DLD1 (cell line): Measurements from ENCODE around the gene JAM2.
"Not testable (repeated sequence)": the region's sequence is repeated elsewhere in the genome, so short reads cannot be mapped to it uniquely, and the experiment has no call there.

ENCODE experiments used
- in situ Hi-C: cut with HindIII; loops from 2 replicates; pipeline ENCODE4 v1.10.0; 2017; ENCODE audit warnings: low sequenced_read_pairs

Gene JAM2

GRCh38 chr21:25714066-25714465 lies 75.0 kb downstream of the JAM2 start:
- in situ Hi-C loops = not testable (repeated sequence)

- in situ Hi-C loops = no loop called here
These were observed 78.6 kb downstream of the JAM2 start for GRCh38 chr21:25717491-25718147.

GRCh38 chr21:25721987-25722386 lies 82.9 kb downstream of the JAM2 start:
- in situ Hi-C loops = no loop called here

GRCh38 chr21:25722631-25723030 lies 83.6 kb downstream of the JAM2 start:
- in situ Hi-C loops = no loop called here

- in situ Hi-C loops = no loop called here
These were observed 93.2 kb downstream of the JAM2 start for GRCh38 chr21:25732091-25732760.

GRCh38 chr21:25733859-25734653 lies 95.0 kb downstream of the JAM2 start:
- in situ Hi-C loops = no loop called here

- in situ Hi-C loops = no loop called here
These were observed 95.5 kb downstream of the JAM2 start for GRCh38 chr21:25734654-25734903.

- in situ Hi-C loops = no loop called here
These were observed 96.0 kb downstream of the JAM2 start, which contains the start of the genes ATP5PF and GABPA for GRCh38 chr21:25734904-25735645. TSS of gene ATP5PF (minus strand) at chr21:25734904. CDS start at chr21:25729794, 5,110 bp downstream. TSS of gene GABPA (plus strand) at chr21:25734972. CDS start at chr21:25741599, 6,627 bp downstream.

- in situ Hi-C loops = no loop called here
These were observed 96.9 kb downstream of the JAM2 start for GRCh38 chr21:25735646-25736597.

GRCh38 chr21:25737421-25737820 lies 98.4 kb downstream of the JAM2 start:
- in situ Hi-C loops = no loop called here

GRCh38 chr21:25742900-25743299 lies 103.8 kb downstream of the JAM2 start:
- in situ Hi-C loops = no loop called here

- in situ Hi-C loops = no loop called here
These were observed 105.8 kb downstream of the JAM2 start for GRCh38 chr21:25744854-25745253.

- in situ Hi-C loops = loop anchor here (25.0 kb wide), 1 partner anchor 163 kb away; no protein-coding TSS in a partner anchor
These were observed 111.0 kb downstream of the JAM2 start for GRCh38 chr21:25750085-25750484.

GRCh38 chr21:25752416-25752815 lies 113.4 kb downstream of the JAM2 start:
- in situ Hi-C loops = loop anchor here (25.0 kb wide), 1 partner anchor 165 kb away; no protein-coding TSS in a partner anchor

- in situ Hi-C loops = loop anchor here (25.0 kb wide), 1 partner anchor 169 kb away; no protein-coding TSS in a partner anchor
These were observed 117.3 kb downstream of the JAM2 start for GRCh38 chr21:25756190-25756932.

- in situ Hi-C loops = loop anchor here (25.0 kb wide), 1 partner anchor 170 kb away; no protein-coding TSS in a partner anchor
These were observed 118.5 kb downstream of the JAM2 start for GRCh38 chr21:25757531-25757930.

- in situ Hi-C loops = loop anchor here (25.0 kb wide), 1 partner anchor 172 kb away; no protein-coding TSS in a partner anchor
These were observed 120.5 kb downstream of the JAM2 start for GRCh38 chr21:25759573-25759972.

- in situ Hi-C loops = loop anchor here (25.0 kb wide), 1 partner anchor 173 kb away; no protein-coding TSS in a partner anchor
These were observed 121.0 kb downstream of the JAM2 start for GRCh38 chr21:25760061-25760460.

- in situ Hi-C loops = loop anchor here (25.0 kb wide), 1 partner anchor 173 kb away; no protein-coding TSS in a partner anchor
These were observed 121.6 kb downstream of the JAM2 start for GRCh38 chr21:25760677-25761076.
